Measurements from ENCODE around the gene FAM234B. TPM values are rescaled to one million over a fixed set of nuclear protein-coding genes. Genes with fewer than 3 reads are reported as not detected.
"Not testable (repeated sequence)": the region's sequence is repeated elsewhere in the genome, so short reads cannot be mapped to it uniquely, and the experiment has no call there.

Gene FAM234B
- total and polyA plus RNA-seq, 5 experiments from 2014 or later = 2.5 to 5.0 (median 4.3) TPM

DNA sequence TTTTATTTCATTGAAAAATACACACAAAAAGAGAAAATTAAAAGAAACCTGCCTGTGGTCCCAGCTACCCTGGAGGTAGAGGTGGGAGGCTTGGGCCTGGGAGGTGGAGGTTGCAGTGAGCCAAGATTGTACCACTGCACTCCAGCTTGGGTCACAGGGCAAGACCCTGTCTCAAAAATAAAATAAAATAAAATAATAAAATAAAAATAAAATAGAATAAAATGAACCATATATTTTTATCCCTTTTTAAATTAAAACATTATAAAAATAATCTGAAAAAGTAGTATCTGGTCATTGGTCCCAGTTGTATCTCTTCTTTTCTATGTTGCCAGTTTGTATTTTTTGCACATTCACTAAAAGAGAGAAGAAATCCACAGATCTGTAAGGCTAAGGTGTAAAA is 16.7 kb upstream of the FAM234B start:
- no peaks in the 10 kb centered on the region for H3K4me1 Mint-ChIP-seq
- peaks cover 0 to 8% (median 4%) of the 10 kb centered on the region in 5 donors for H3K27me3 Mint-ChIP-seq
- no peaks in the 10 kb centered on the region for H3K9me3 Mint-ChIP-seq
- DNase-seq = no peak
- POLR2A ChIA-PET = no interaction called here
- no peaks in the 10 kb centered on the region for H3K36me3 Mint-ChIP-seq
- no peak for ATAC-seq
- H3K27ac Mint-ChIP-seq = no peak overlapping the region
- no peak overlapping the region for H3K4me3 Mint-ChIP-seq

DNA sequence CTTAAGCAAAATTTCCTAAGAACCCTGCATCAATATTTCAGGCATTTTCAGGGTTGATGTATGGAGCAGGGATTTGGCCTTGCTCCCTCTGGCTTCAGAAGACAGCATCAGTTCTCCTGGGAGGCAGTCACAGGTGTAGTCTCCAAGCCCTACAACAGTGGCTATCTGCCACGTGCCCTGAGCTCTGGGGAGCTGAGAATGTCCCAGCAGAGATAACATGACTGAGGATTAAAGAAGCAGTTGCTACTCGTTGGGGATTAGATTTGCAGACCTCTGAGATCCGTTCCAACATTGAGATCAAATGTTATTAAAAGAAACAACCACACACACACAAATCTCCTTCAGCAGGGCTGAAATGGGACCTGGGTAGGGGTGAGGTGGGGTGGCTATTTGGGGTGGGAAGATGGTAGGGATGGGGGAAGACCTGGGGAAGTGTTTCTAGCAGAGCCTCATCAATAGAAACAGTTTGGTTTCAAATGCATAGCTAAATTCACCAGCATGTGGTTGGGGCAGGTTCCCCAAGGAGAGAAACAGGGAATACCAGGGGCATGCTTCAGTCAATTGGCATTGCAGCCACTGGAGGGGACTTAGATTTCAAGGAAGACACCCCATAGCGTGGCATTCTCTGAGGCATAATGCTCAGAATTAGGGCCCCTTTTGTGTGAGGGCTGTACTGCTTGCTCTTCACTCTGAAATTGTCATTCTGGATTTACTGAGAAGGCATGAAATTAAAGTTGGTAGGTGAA is 15.2 kb upstream of the FAM234B start:
- no peaks in the 10 kb centered on the region for H3K36me3 Mint-ChIP-seq
- H3K4me3 Mint-ChIP-seq = no peak overlapping the region
- DNase-seq (no peak), ATAC-seq (no peak)
- POLR2A ChIA-PET = no interaction called here
- H3K9me3 Mint-ChIP-seq = no peaks in the 10 kb centered on the region
- H3K27ac Mint-ChIP-seq = peak overlapping the region in 2 of 10 donors; percentile 37 to 46
- H3K4me1 Mint-ChIP-seq = no peaks in the 10 kb centered on the region
- H3K27me3 Mint-ChIP-seq = peaks cover 0 to 8% (median 2%) of the 10 kb centered on the region in 5 donors

DNA sequence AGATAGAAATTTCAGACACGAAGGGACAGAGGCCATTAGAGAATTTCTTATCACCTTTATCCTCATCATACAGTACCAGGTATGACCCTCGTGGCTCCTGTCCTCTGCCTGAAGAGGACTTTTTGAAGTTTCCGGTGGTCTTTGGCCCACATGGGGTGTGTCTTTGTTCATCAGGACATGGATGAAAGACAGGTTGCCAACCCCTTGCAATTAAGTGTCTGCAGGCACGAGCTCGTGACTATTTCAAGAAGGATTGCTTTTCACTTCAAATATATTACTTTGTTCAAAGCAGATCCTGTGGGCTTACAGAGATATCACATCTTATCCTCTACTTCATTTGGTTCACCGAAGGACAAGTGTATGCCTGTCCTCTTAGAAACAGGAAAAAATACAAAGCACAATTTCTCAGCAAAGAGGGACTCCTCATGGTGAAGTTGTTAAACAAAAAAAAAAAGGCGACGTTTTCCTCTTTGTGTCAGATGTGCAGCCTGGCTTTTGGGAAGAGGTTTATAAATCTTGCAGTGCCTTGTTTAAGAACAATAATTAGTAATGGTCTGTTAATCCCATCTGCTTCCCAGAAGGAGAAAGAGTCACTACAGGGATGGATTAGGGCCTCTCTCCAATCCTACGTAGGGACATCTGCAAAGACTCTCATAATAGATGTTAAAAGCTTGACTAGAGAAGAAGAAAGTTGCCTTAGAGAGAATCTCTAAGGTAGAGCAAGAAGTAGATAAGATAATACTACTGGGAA is 13.5 kb upstream of the FAM234B start:
- Mint-ChIP-seq H3K9me3 (no peaks in the 10 kb centered on the region), H3K27ac (no peak overlapping the region), H3K36me3 (no peaks in the 10 kb centered on the region), H3K4me1 (no peaks in the 10 kb centered on the region), H3K27me3 (peaks cover 0 to 6% (median under 1%) of the 10 kb centered on the region in 5 donors), H3K4me3 (no peak overlapping the region)
- ATAC-seq = no peak
- POLR2A ChIA-PET = no interaction called here
- no peak for DNase-seq

DNA sequence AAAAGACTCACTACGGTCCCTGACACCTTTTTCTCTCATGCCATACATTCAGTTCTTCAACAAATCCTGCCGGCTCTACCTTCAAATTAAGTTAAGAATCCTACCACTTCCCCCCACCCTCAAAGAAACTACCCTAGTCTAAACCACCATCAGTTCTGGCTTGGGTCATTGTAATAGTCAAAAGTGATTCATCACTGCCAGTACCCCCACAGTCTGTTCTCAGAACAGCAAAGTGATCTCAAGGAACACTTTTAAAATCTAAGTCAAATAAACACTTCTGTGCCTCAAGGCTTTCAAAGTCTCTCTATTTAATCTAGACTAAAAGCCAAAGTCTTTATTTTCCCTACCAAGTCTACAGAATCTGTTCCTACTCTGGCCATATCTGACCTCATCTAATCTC is 12.0 kb upstream of the FAM234B start:
- ATAC-seq (no peak), DNase-seq (no peak)
- POLR2A ChIA-PET = no interaction called here
- H3K4me1 Mint-ChIP-seq = no peaks in the 10 kb centered on the region
- no peak overlapping the region for H3K4me3 Mint-ChIP-seq
- no peak overlapping the region for H3K27ac Mint-ChIP-seq
- H3K27me3 Mint-ChIP-seq = peaks cover 0 to 3% (median 0%) of the 10 kb centered on the region in 5 donors
- H3K36me3 Mint-ChIP-seq = no peaks in the 10 kb centered on the region
- H3K9me3 Mint-ChIP-seq = no peaks in the 10 kb centered on the region

DNA sequence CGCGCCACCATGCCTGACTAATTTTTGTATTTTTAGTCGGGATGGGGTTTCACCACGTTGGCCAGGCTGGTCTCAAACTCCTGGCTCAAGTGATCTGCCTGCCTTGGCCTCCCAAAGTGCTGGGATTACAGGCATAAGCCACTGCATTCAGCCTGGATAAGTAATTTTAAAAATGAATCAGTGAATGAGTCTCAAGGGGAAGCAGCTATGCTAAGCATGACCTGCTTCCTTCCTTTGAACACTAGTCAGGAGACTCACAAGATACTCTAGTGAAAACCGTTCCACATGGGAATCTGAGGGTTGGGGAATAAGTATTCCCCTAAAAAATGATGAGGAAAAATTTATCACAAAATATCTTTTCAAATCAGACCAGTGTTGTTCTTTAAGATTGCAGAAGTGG is 10.7 kb upstream of the FAM234B start:
- DNase-seq (no peak), ATAC-seq (no peak)
- peaks cover 0 to 3% (median 0%) of the 10 kb centered on the region in 5 donors for H3K27me3 Mint-ChIP-seq
- H3K27ac Mint-ChIP-seq = no peak overlapping the region
- H3K4me3 Mint-ChIP-seq = no peak overlapping the region
- no peaks in the 10 kb centered on the region for H3K4me1 Mint-ChIP-seq
- H3K9me3 Mint-ChIP-seq = no peaks in the 10 kb centered on the region
- no peaks in the 10 kb centered on the region for H3K36me3 Mint-ChIP-seq
- POLR2A ChIA-PET = no interaction called here

DNA sequence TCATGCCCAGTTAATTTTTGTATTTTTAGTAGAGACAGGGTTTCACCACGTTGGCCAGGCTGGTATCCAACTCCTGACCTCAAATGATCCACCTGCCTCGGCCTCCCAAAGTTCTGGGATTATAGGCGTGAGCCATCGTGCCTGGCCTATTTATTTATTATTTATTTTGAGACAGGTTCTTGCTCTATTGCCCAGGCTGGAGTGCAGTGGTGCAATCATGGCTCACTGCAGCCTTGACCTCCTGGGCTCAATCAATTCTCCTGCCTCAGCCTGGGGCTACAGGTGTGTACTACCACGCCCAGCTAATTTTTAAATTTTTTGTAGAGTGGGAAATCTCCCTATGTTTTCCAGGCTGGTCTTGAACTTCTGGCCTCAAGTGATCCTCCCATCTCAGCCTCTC is 8.8 kb upstream of the FAM234B start:
- H3K27me3 Mint-ChIP-seq, ATAC-seq, H3K4me3 Mint-ChIP-seq, DNase-seq, H3K9me3 Mint-ChIP-seq, H3K27ac Mint-ChIP-seq, H3K4me1 Mint-ChIP-seq, H3K36me3 Mint-ChIP-seq: not testable (repeated sequence)
- POLR2A ChIA-PET = interaction anchor here (0.6 kb wide), 1 partner anchor 188 kb away, joined by 4 read pairs; no protein-coding TSS in a partner anchor

DNA sequence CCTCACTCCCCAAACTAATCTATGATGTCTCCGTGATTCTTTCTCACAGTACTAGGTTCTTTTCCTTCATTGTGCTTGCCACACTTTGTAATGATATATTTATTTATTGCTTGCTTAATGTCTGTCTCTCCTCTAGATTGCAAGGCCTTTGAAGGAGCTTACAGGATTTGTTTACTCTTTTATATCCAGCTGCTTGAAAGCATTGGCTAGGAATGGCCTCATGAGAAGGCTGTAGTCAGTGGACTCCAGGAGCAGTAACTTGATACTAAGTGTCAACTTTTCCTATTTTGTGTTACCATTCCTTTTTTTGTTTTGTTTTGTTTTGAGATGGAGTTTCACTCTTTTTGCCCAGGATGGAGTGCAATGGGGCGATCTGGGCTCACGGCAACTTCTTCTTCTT is 7.3 kb upstream of the FAM234B start:
- POLR2A ChIA-PET = interaction anchor here (0.8 kb wide), 1 partner anchor 8 kb away, joined by 3 read pairs; no protein-coding TSS in a partner anchor
- DNase-seq (no peak), ATAC-seq (no peak)
- H3K9me3 Mint-ChIP-seq = no peaks in the 10 kb centered on the region
- H3K27ac Mint-ChIP-seq = no peak overlapping the region
- H3K36me3 Mint-ChIP-seq = no peaks in the 10 kb centered on the region
- peaks cover 0 to 3% (median 0%) of the 10 kb centered on the region in 5 donors for H3K27me3 Mint-ChIP-seq
- H3K4me3 Mint-ChIP-seq = no peak overlapping the region
- H3K4me1 Mint-ChIP-seq = peaks cover 0 to 5% (median 0%) of the 10 kb centered on the region in 4 donors

DNA sequence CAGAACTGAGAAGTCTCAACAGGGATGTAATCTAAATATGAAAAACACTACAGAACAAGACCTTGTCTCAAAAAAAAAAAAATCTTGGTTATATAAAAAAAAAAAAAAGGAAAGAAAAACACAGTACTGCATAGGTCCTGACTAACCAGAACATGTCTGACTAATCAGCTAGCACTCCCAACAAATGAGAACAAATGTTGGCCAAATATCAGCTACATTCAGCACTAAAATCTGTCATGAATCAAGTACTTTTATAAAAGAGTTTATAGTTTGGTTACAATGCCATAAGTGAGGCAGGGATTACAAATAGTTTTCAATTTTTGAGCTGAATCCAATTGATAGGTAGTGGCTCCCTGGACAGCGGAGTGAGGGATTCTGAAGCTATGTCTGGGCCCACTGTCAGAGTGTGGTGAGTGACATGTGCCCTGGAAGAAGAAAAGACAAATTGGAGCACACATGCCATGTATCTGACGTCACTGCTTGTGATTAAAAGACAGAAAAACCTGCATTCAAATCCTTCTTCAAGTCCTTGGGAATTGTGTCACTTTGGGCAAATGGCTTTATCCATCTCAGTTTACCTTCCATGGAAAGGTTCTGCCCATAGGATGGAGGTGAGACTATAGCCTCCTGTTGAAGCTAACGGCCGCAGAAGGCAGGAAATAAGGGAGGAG is 5.6 kb upstream of the FAM234B start:
- DNase-seq = no peak
- Mint-ChIP-seq H3K9me3 (no peaks in the 10 kb centered on the region), H3K27me3 (peaks cover 0 to 7% (median 0%) of the 10 kb centered on the region in 5 donors), H3K27ac (no peak overlapping the region), H3K4me3 (no peak overlapping the region), H3K36me3 (no peaks in the 10 kb centered on the region), H3K4me1 (peaks cover 0 to 5% (median 0%) of the 10 kb centered on the region in 4 donors)
- POLR2A ChIA-PET = no interaction called here
- no peak for ATAC-seq

DNA sequence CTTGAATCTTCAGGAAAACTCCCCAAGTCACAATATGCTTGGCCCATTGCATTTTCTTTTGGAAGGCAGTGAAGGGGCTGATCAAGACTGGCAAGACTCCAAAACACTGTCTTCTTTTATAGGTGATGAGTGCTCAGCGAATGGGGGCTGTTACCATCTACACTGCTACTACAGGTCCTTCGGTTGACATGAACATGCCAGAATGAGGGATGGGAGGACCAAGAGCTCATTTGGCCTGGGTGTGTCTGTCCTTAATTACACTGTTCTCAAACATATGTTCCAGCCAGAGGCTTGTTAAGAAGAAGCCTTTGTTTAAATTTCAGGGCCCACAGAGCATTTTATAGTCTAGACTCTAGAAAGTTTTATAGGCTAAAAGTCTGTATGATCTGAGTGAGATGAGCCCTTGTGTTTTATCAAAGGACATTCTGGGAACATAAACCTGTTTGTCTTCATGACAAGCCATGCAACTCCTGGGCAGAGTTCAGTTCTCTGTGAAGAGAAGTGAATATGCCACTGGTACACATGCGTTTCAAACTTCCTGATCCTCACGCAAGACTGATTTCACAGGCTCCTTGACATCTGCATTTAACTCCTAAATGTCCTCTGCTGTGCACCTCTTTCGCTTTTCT is 4.7 kb upstream of the FAM234B start:
- POLR2A ChIA-PET = no interaction called here
- no peak for ATAC-seq
- no peak for DNase-seq
- no peak overlapping the region for H3K4me3 Mint-ChIP-seq
- peaks cover 0 to 11% (median 2%) of the 10 kb centered on the region in 4 donors for H3K4me1 Mint-ChIP-seq
- H3K27ac Mint-ChIP-seq = no peak overlapping the region
- H3K27me3 Mint-ChIP-seq = peaks cover 0 to 7% (median 0%) of the 10 kb centered on the region in 5 donors
- no peaks in the 10 kb centered on the region for H3K9me3 Mint-ChIP-seq
- no peaks in the 10 kb centered on the region for H3K36me3 Mint-ChIP-seq

DNA sequence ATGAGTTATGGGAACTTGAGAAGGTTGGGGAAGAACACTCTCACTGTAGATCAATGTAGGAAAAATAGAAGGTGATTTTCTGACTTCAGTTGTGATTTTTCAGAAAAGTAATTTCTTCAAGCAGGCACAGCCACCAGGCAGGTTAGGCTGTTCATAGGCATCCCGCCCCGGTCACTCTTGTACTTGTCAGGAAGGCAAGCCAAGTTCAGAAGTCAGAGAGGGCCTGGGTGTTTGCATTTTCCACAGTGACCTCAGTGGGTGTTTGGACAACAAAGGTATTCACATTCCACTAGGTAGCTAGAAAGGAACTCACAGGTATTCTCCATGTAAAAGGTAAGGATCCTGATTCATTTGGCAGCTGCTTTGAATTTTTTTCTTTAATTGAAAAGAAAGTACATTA is 3.0 kb upstream of the FAM234B start:
- Mint-ChIP-seq H3K27ac (no peak overlapping the region), H3K4me1 (peaks cover 2 to 23% (median 13%) of the 10 kb centered on the region in 4 donors), H3K9me3 (no peaks in the 10 kb centered on the region), H3K36me3 (no peaks in the 10 kb centered on the region), H3K4me3 (no peak overlapping the region), H3K27me3 (peaks cover 0 to 7% (median 0%) of the 10 kb centered on the region in 5 donors)
- DNase-seq (no peak), ATAC-seq (no peak)
- POLR2A ChIA-PET = no interaction called here

DNA sequence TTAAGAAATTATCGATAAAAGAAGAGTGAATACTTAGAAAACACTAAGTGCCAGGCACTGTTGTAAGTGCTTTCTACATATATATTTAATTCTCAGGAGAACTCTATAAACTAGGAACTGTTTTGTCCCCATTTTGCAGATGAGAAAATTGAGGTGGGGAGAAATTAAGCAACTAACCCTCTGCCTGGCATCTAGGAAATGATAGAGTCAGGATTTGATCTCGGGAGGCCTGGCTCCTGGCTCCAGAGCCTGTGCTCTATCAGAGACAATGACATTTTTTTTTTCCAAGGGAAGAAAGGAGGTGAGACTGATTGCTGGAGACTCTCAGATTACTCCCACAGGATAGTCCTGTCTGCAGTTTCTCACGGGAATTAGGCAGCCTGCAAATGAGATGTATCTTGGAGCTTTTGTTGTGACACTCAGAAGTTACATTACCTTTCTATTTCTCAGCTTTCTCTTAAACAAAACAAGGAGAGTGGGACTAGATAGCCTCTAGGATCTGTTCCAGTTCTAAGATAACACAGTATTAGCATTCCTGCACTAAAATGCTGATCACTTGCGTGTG is 1.4 kb upstream of the FAM234B start:
- peaks cover 0 to 7% (median 0%) of the 10 kb centered on the region in 5 donors for H3K27me3 Mint-ChIP-seq
- H3K9me3 Mint-ChIP-seq = no peaks in the 10 kb centered on the region
- H3K36me3 Mint-ChIP-seq = no peaks in the 10 kb centered on the region
- H3K27ac Mint-ChIP-seq = no peak overlapping the region
- DNase-seq (no peak), ATAC-seq (no peak)
- peaks cover 2 to 23% (median 17%) of the 10 kb centered on the region in 4 donors for H3K4me1 Mint-ChIP-seq
- POLR2A ChIA-PET = no interaction called here
- H3K4me3 Mint-ChIP-seq = peak overlapping the region in 8 of 10 donors; percentile 16 to 93 (median 86)

DNA sequence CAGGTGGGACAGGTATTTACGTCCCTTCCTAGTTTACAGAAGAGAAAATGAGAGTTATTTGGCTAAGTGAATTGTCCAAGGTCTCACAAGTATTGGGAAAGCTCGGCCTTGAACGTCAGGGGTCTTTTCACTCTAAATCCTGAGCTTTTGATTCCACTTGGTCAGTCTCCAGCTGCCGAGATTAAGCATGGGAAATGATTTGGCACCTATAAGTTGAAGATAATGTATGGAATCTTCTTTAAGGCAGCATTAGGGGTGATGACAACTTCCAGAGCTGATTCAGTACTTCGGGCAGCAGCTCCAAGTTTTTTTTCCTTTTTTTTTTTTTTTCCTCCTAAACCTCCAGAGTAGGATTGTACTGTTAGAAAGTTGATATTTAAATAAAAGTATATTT is 722 bp downstream of the FAM234B start:
- H3K27me3 Mint-ChIP-seq = peaks cover 0 to 7% (median 0%) of the 10 kb centered on the region in 5 donors
- H3K4me3 Mint-ChIP-seq = peak overlapping the region; percentile 82 to 93 (median 88)
- ATAC-seq (no peak), DNase-seq (no peak)
- H3K27ac Mint-ChIP-seq = peak overlapping the region in 8 of 10 donors; percentile 29 to 88 (median 74)
- no peaks in the 10 kb centered on the region for H3K36me3 Mint-ChIP-seq
- H3K9me3 Mint-ChIP-seq = no peaks in the 10 kb centered on the region
- peaks cover 2 to 20% (median 18%) of the 10 kb centered on the region in 4 donors for H3K4me1 Mint-ChIP-seq
- POLR2A ChIA-PET = interaction anchor here (0.6 to 0.7 kb wide), 2 partner anchors 8 to 54 kb away, joined by 3 read pairs; no protein-coding TSS in a partner anchor
